Pancreas (tissue), 10 donors: ENCODE data around the gene ARCN1. TPM values are rescaled to one million over a fixed set of nuclear protein-coding genes. Genes with fewer than 3 reads are reported as not detected.

Experiments
- ATAC-seq, 4 donors: fragments of 200-7000 bp; cut with Tn5 transposase; one replicate each; pipeline versions ENCODE4 v1.8.0 to v1.9.1; 2020; ENCODE audit warnings: mild to moderate bottlenecking in 4 of 4, moderate library complexity in 4 of 4
- DNase-seq, 6 donors: peaks; one replicate each; pipeline ENCODE4 v3.0.0-alpha.2; 2020
- FAIRE-seq: peaks from 2 replicates; lab custom pipeline; 2012; peaks lifted over from hg19 to GRCh38; lab: Jason Lieb, UNC
- H3K27ac ChIP-seq, 4 donors: fragments of 200-600 bp; sonication (generic); 1 replicate in 3 of 4; 2 replicates in 1 of 4; pipeline versions ENCODE4 v1.5.0 to v1.8.0; 2020
- H3K27me3 ChIP-seq, 4 donors: fragments of 200-600 bp; one replicate each; pipeline ENCODE4 v1.8.0; 2021
- H3K36me3 ChIP-seq, 3 donors: fragments of 200-600 bp; sonication (generic) in 1 of 3; one replicate each; pipeline versions ENCODE4 v1.5.0 to v1.8.0; 2020 to 2021
- H3K4me1 ChIP-seq, 3 donors: fragments of 200-600 bp; one replicate each; pipeline ENCODE4 v1.8.0; 2021
- H3K4me3 ChIP-seq, 4 donors: fragments of 200-600 bp; sonication (generic) in 2 of 4; one replicate each; pipeline versions ENCODE4 v1.5.0 to v1.8.0; 2020 to 2021
- H3K9me3 ChIP-seq, 4 donors: fragments of 200-600 bp; one replicate each; pipeline ENCODE4 v1.8.0; 2021
- WGBS, 2 donors: extraction: QIAGEN DNeasy Blood & Tissue Kit; methylation state at CpG; one replicate each; pipeline ENCODE4 v1.1.7; 2013; 5-methylcytosine and 5-hydroxymethylcytosine counted together
- intact Hi-C, 3 donors: fragments of 100-400 bp; cut with DNase I; formaldehyde crosslinking; loops; one replicate each; pipeline versions ENCODE4 v1.11.1 to v1.14.2; 2022
- polyA plus RNA-seq, 2 donors: library from polyadenylated mRNA; stranded (reverse); fragments of 200-250 nt; gene quantifications; one replicate each; pipeline ENCODE4 v1.2.3, GENCODE V29; 2013
- total RNA-seq, 6 donors: library from RNA; stranded (reverse); fragmentation: NEBNext Ultra II Directional in 4 of 6; extraction: Animal tissue kit (Norgen Biotek cat#: 25700) in 4 of 6; gene quantifications; one replicate each; pipeline versions ENCODE4 v1.2.1 to v1.2.4, GENCODE V29; 2021 to 2023
- TF ChIP-seq, protein P1 (sequence below), 4 donors: fragments of 200-600 bp; sonication (generic) in 3 of 4; IDR thresholded peaks; one replicate each; pipeline versions ENCODE4 v1.5.0 to v1.8.0; 2021; ENCODE audit warnings: antibody characterized with exemption in 4 of 4
- donor health status: healthy with polysubstance abuse.
- donor health status: DM: no; HTN: no; CAD: no; lungs with moderate emphysema.
- donor health status: DM: no; HTN: no; CAD: no.
- donor health status: control.
- donor health status: control.
- donor health status: Bipolar disorder and iron deficiency.
- donor health status: DM: yes; HTN: yes; CAD: no.
- donor health status: DM: no; HTN: no; CAD: no.
- donor health status: DM: no; HTN: no; CAD: no.
- donor health status: DM: yes; HTN: yes; CAD: no.

ARCN1 gene
- total and polyA plus RNA-seq, 8 donors = 39.8 to 105 (median 86.3) TPM

DNA sequence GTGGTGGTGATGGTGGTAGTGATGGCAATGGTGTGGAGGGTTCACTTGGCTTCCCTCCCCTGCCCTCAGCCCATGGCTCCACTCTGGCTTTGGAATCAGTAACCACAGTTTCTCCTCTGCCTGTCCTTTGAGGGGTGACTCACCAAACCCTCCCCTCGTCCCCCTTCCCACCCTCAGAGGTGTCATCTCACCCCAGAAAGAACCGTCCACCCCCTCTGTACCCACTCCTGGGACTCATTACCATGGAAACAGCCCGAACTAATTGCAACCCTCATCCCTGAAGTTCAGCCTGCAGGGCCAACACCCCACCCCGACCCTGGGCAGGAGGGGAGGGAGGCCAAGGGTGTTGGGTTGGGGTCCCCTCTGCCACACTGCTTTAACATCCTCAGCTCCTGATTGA, 61.8 kb downstream of the ARCN1 start:
- DNase-seq (no peak), ATAC-seq (no peak), FAIRE-seq (no peak)
- peak overlapping the region in 1 of 4 donors; percentile 71 for H3K27ac ChIP-seq
- no peaks in the 10 kb centered on the region for H3K27me3 ChIP-seq
- TF ChIP-seq, protein P1, sequence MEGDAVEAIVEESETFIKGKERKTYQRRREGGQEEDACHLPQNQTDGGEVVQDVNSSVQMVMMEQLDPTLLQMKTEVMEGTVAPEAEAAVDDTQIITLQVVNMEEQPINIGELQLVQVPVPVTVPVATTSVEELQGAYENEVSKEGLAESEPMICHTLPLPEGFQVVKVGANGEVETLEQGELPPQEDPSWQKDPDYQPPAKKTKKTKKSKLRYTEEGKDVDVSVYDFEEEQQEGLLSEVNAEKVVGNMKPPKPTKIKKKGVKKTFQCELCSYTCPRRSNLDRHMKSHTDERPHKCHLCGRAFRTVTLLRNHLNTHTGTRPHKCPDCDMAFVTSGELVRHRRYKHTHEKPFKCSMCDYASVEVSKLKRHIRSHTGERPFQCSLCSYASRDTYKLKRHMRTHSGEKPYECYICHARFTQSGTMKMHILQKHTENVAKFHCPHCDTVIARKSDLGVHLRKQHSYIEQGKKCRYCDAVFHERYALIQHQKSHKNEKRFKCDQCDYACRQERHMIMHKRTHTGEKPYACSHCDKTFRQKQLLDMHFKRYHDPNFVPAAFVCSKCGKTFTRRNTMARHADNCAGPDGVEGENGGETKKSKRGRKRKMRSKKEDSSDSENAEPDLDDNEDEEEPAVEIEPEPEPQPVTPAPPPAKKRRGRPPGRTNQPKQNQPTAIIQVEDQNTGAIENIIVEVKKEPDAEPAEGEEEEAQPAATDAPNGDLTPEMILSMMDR (IDR thresholded peaks at IDR 0.05) = no peak
- 55 to 59% methylated on average over 4 of the region's 4 CpGs for WGBS, 2 donors
- intact Hi-C loops = no loop called here
- peaks cover 0 to 8% (median 0%) of the 10 kb centered on the region in 3 donors for H3K36me3 ChIP-seq
- peaks cover 7 to 15% (median 12%) of the 10 kb centered on the region in 3 donors for H3K4me1 ChIP-seq
- H3K4me3 ChIP-seq = no peak overlapping the region
- H3K9me3 ChIP-seq = no peaks in the 10 kb centered on the region

DNA sequence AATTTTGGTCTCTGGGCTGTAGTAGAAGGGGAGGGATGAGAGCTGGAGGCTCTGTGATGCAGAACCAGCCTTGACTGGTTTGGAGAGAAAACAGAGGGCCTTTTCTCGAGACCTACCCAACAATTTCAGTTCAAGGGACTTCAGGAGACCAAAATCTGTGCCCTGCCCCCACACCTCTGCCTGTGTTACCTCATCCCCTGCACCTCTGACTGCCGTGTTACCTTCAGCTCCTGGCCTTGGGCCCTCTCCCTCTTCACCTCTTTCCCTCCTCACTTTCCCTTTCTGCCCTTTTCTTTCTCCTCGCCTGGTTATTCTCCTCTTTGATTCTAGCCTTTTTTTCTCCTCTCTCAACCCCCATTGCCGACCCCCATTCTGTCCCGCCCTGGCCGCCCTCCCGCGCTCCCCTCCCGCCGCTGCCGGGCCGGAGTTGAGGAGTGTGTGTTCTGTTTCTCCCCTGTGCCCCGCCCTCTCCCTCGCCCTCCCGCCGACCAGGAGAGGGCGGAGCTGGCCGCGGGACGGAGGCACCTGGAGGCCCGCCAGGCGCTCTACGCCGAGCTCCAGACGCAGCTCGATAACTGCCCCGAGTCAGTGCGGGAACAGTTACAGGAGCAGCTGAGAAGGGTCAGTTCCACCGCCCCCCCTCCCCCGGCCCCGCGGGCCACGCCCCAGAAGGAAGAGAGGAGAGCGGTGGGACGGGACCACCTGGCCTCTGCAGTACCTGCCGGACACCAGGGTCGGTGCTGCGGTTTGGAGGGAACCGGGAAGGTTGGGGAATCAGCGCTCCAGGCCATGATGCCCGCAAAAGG, 62.4 kb downstream of the ARCN1 start:
- H3K27me3 ChIP-seq = no peaks in the 10 kb centered on the region
- no peaks in the 10 kb centered on the region for H3K9me3 ChIP-seq
- ATAC-seq = peak; percentile 94 to 96 (median 95)
- FAIRE-seq = no peak
- peaks cover 7 to 15% (median 12%) of the 10 kb centered on the region in 3 donors for H3K4me1 ChIP-seq
- intact Hi-C loops = no loop called here
- peak overlapping the region in 3 of 4 donors; percentile 7 to 42 (median 29) for H3K4me3 ChIP-seq
- peak overlapping the region; percentile 28 to 71 (median 56) for H3K27ac ChIP-seq
- DNase-seq = peak; percentile 84 to 96 (median 92)
- 6 to 8% methylated on average over 37 to 41 of the region's 41 CpGs for WGBS, 2 donors
- TF ChIP-seq, protein P1 (IDR thresholded peaks at IDR 0.05) = no peak
- H3K36me3 ChIP-seq = peaks cover 0 to 8% (median 0%) of the 10 kb centered on the region in 3 donors

DNA sequence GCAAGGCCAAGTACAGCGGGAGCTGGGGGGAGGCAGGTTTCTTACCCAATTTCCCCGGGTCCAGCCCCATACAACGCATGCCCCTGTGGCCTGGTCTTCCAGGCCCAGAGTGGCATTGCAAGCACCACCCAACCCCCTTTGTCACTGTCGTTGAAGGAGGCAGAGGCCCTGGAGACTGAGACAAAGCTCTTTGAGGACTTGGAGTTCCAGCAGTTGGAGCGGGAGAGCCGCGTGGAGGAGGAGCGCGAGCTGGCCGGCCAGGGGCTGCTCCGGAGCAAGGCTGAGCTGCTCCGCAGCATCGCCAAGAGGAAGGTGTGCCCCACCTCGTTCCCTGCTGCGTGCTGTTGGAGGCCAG, 63.0 kb downstream of the ARCN1 start:
- TF ChIP-seq, protein P1 (IDR thresholded peaks at IDR 0.05) = no peak
- ATAC-seq (peak; percentile 36 to 63 (median 52)), DNase-seq (no peak), FAIRE-seq (no peak)
- H3K4me3 ChIP-seq = peak overlapping the region in 3 of 4 donors; percentile 7 to 42 (median 29)
- H3K36me3 ChIP-seq = peaks cover 0 to 8% (median 0%) of the 10 kb centered on the region in 3 donors
- H3K27ac ChIP-seq = peak overlapping the region; percentile 28 to 71 (median 56)
- H3K27me3 ChIP-seq = no peaks in the 10 kb centered on the region
- H3K4me1 ChIP-seq = peaks cover 7 to 15% (median 12%) of the 10 kb centered on the region in 3 donors
- no peaks in the 10 kb centered on the region for H3K9me3 ChIP-seq
- 19 to 29% methylated on average over 15 of the region's 15 CpGs for WGBS, 2 donors
- intact Hi-C loops = no loop called here

DNA sequence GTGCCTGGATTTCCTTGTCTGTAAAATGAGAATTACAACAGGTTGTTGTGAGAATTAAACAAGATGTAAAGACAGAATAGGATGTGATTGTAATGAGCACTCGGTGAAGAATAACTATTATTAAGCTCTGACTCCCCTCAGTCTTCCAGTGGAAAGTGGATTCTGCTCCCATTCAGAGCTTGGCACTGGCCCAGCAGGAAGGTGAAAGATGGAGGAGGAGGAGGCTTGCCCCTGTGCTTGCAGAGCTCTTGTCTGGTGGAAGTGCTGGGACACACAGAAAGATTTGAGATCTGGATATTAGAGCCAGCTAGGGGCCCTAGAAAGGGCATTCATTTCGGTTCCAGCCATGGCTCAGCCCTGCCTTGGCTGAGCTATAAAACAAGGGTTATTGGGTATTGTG, 63.4 kb downstream of the ARCN1 start:
- FAIRE-seq (no peak), ATAC-seq (no peak), DNase-seq (no peak)
- WGBS, 2 donors = 71 to 75% methylated on average over 2 of the region's 2 CpGs
- Histone ChIP-seq H3K4me1 (peaks cover 7 to 17% (median 12%) of the 10 kb centered on the region in 3 donors), H3K4me3 (peak overlapping the region in 1 of 4 donors; percentile 42), H3K9me3 (no peaks in the 10 kb centered on the region), H3K27me3 (no peaks in the 10 kb centered on the region), H3K27ac (peak overlapping the region in 1 of 4 donors; percentile 48), H3K36me3 (peaks cover 0 to 8% (median 0%) of the 10 kb centered on the region in 3 donors)
- TF ChIP-seq, protein P1 (IDR thresholded peaks at IDR 0.05) = no peak
- intact Hi-C loops = no loop called here
